HEK293 (cell line): ENCODE measurements around the gene COL24A1.

Experiments used
- REPIN1 ChIP-seq: fragments of 450-650 bp; formaldehyde crosslinking; IDR thresholded peaks from 2 replicates; pipeline ENCODE4 v1.5.1; 2017; ENCODE audit warnings: missing biosample characterization, missing genetic modification characterization, low read depth
- ZBTB10 ChIP-seq: fragments of 450-650 bp; formaldehyde crosslinking; IDR thresholded peaks from 2 replicates; pipeline ENCODE4 v1.5.1; 2016; ENCODE audit warnings: missing biosample characterization, missing genetic modification characterization
- ZFP3 ChIP-seq: fragments of 450-650 bp; formaldehyde crosslinking; IDR thresholded peaks from 2 replicates; pipeline ENCODE4 v1.5.1; 2016; ENCODE audit warnings: low read depth, missing biosample characterization, missing genetic modification characterization
- ZNF274 ChIP-seq, 2 experiments: fragments of 200-500 bp in 1 of 2; fragments of 450-650 bp in 1 of 2; sonication (Bioruptor generic) in 1 of 2; formaldehyde crosslinking in 1 of 2; IDR thresholded peaks; 2 replicates each; pipeline versions ENCODE4 v1.5.1 to v1.6.1; 2014 to 2016; ENCODE audit warnings: borderline replicate concordance in 1 of 2, inconsistent platforms in 1 of 2, low read length in 1 of 2, missing biosample characterization in 1 of 2, missing genetic modification characterization in 1 of 2
- ZNF596 ChIP-seq: fragments of 450-650 bp; IDR thresholded peaks from 2 replicates; pipeline ENCODE4 v1.5.0; 2018; ENCODE audit warnings: missing biosample characterization, mild to moderate bottlenecking, missing genetic modification characterization, moderate library complexity
- ZNF701 ChIP-seq: fragments of 450-650 bp; formaldehyde crosslinking; IDR thresholded peaks from 2 replicates; pipeline ENCODE4 v1.5.1; 2016; ENCODE audit warnings: missing biosample characterization, missing genetic modification characterization
- TF ChIP-seq, protein P1 (sequence below): fragments of 450-650 bp; formaldehyde crosslinking; IDR thresholded peaks from 2 replicates; pipeline ENCODE4 v1.5.1; 2016; ENCODE audit warnings: missing biosample characterization, missing genetic modification characterization
- TF ChIP-seq, protein P2 (sequence below): fragments of 450-650 bp; formaldehyde crosslinking; IDR thresholded peaks from 2 replicates; pipeline ENCODE4 v1.5.1; 2016; ENCODE audit warnings: missing biosample characterization, missing genetic modification characterization
- TF ChIP-seq, protein P3 (sequence below): fragments of 450-650 bp; formaldehyde crosslinking; IDR thresholded peaks from 2 replicates; pipeline ENCODE4 v1.5.1; 2016; ENCODE audit warnings: missing biosample characterization, missing genetic modification characterization, low read depth

DNA sequence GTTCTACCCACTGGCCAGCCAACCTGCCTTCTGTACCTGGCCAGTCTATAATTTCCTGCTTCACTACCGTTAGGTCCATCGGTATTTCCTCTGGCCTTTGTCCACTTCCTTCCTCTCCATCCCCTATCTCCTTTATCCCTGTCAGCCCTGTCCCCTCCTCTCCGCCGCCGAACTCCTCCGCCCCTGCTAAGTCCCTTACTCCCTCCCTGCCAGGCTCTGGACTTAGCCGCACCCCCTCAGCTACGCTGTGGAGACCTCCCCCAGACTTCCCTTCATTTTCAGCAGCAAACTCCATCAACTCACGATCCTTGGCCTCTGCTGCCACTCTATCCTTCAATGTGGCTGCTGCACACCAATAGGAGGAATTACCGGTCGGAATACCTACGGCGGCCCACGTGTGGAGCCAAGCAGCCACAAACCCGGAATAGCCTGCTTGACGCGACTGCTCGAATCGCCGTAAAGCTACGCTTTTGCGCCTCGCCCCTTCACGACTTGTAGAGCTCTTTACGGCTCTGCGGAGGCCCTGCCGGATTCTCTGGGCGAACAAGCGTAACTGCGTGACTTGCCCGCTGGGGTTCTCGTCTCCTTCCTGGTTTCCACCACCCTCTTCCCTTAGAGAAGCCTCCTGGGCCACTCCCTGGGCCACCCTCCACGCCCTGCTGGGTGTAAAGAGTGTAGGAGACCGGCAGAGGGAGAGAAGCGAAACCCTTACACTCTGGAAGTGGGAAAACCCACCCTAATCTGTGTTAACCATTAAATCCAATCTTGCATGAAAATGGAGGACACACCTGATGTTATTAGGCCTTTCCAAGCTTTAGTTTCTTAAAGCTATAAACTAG is 448.4 kb downstream of the COL24A1 start, which contains the start of gene ZNHIT6:
- TF ChIP-seq ZNF274 (IDR thresholded peaks at IDR 0.05; ENCODE audit: low read length) (no peak), ZNF274 (tag by site-specific recombination; IDR thresholded peaks at IDR 0.05; ENCODE audit: borderline replicate concordance) (no peak), ZNF596 (tag by site-specific recombination) (no peak), ZFP3 (tag by site-specific recombination) (peak; percentile 59), ZNF701 (tag by site-specific recombination) (no peak), ZBTB10 (no peak), REPIN1 (no peak)
- TF ChIP-seq, protein P1, sequence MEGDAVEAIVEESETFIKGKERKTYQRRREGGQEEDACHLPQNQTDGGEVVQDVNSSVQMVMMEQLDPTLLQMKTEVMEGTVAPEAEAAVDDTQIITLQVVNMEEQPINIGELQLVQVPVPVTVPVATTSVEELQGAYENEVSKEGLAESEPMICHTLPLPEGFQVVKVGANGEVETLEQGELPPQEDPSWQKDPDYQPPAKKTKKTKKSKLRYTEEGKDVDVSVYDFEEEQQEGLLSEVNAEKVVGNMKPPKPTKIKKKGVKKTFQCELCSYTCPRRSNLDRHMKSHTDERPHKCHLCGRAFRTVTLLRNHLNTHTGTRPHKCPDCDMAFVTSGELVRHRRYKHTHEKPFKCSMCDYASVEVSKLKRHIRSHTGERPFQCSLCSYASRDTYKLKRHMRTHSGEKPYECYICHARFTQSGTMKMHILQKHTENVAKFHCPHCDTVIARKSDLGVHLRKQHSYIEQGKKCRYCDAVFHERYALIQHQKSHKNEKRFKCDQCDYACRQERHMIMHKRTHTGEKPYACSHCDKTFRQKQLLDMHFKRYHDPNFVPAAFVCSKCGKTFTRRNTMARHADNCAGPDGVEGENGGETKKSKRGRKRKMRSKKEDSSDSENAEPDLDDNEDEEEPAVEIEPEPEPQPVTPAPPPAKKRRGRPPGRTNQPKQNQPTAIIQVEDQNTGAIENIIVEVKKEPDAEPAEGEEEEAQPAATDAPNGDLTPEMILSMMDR (tag by site-specific recombination) = peak; percentile 58
- TF ChIP-seq, protein P2, sequence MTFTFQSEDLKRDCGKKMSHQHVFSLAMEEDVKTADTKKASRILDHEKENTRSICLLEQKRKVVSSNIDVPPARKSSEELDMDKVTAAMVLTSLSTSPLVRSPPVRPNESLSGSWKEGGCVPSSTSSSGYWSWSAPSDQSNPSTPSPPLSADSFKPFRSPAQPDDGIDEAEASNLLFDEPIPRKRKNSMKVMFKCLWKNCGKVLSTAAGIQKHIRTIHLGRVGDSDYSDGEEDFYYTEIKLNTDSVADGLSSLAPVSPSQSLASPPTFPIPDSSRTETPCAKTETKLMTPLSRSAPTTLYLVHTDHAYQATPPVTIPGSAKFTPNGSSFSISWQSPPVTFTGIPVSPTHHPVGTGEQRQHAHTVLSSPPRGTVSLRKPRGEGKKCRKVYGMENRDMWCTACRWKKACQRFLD (tag by site-specific recombination) = no peak; the same call in 1 of the 2 replicates
- TF ChIP-seq, protein P3, sequence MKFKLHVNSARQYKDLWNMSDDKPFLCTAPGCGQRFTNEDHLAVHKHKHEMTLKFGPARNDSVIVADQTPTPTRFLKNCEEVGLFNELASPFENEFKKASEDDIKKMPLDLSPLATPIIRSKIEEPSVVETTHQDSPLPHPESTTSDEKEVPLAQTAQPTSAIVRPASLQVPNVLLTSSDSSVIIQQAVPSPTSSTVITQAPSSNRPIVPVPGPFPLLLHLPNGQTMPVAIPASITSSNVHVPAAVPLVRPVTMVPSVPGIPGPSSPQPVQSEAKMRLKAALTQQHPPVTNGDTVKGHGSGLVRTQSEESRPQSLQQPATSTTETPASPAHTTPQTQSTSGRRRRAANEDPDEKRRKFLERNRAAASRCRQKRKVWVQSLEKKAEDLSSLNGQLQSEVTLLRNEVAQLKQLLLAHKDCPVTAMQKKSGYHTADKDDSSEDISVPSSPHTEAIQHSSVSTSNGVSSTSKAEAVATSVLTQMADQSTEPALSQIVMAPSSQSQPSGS (tag by site-specific recombination) = no peak
